Spleen (tissue), 7 donors: ENCODE results near the gene MEA1.

Experiments used
- CTCF ChIP-seq, 11 experiments: fragments of 200-600 bp in 7 of 11; fragments of 450-650 bp in 4 of 11; sonication (generic) in 4 of 11; IDR thresholded peaks in 8 of 11; conservative IDR thresholded peaks in 3 of 11; 1 replicate in 7 of 11; 2 replicates in 4 of 11; pipeline versions ENCODE4 v1.4.0 to v1.8.0; 2016 to 2021; ENCODE audit warnings: antibody characterized with exemption in 11 of 11, inconsistent platforms in 4 of 11, mild to moderate bottlenecking in 1 of 11
- POLR2A ChIP-seq, 3 donors: fragments of 450-650 bp; IDR thresholded peaks; one replicate each; pipeline ENCODE4 v1.5.1; 2017; ENCODE audit warnings: antibody characterized with exemption in 3 of 3, mild to moderate bottlenecking in 1 of 3
- donor health status: DM: no; HTN: no; CAD: no; lungs with moderate emphysema.
- donor health status: DM: no; HTN: no; CAD: no.
- donor health status: DM: no; HTN: no; CAD: no.

GRCh38 chr6:43054206-43054943 is 40.6 kb upstream of the MEA1 start:
- TF ChIP-seq CTCF (IDR thresholded peaks at IDR 0.05 in 8 of 11, conservative IDR thresholded peaks at IDR 0.05 in 3 of 11): no peak
- no peak for TF ChIP-seq POLR2A (IDR thresholded peaks at IDR 0.05)
